ENCODE data around the gene MACF1.

Gene MACF1

DNA sequence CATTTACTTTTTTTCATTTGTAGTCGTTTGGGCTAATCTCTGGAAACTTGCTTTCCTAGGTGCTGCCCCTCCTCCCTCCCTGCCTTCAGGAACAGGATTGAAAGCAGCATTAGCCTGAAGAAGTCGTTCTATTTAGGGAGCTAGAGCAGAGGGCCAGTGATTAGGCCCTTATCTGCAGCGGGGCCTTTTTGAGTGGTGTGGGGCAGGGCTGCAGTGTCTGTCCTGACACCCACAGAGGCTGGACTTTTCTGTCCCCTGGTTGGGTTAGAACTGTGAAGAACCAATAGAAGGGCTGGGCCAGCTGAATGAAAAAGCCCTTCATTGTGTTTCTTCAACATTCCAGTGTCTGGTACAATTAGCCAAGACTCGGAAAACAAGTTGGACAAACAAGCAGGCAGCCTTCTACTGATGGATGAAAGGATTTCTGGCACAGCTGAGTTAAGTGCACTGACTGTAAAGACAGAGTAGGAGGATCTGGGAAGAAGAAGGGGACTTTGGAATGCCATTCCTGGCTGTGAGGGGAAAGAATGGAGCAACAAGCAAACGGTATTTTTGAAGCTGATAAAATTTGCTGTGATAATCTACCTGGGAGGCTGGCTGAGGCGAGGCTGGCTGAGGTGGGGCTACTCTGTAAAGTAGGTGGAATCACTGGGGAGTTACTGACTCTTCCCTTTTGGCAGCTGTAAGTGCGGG, 9.7 kb downstream of the MACF1 start:
- no peak for DNase-seq

DNA sequence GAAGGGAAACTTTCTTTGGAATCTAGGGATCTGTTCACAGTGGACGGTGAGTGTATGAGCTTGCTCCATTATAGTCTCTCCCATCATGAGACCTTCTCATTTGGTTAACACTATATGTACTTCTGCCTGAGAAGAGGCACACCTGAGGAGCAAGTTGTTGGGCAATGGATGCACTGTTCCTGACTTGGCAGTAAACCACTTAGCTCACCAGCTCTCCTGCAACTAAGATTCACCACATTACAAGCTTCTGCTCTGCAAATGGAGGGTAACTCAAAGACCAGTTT, 10.2 kb downstream of the MACF1 start:
- no peak for DNase-seq

DNA sequence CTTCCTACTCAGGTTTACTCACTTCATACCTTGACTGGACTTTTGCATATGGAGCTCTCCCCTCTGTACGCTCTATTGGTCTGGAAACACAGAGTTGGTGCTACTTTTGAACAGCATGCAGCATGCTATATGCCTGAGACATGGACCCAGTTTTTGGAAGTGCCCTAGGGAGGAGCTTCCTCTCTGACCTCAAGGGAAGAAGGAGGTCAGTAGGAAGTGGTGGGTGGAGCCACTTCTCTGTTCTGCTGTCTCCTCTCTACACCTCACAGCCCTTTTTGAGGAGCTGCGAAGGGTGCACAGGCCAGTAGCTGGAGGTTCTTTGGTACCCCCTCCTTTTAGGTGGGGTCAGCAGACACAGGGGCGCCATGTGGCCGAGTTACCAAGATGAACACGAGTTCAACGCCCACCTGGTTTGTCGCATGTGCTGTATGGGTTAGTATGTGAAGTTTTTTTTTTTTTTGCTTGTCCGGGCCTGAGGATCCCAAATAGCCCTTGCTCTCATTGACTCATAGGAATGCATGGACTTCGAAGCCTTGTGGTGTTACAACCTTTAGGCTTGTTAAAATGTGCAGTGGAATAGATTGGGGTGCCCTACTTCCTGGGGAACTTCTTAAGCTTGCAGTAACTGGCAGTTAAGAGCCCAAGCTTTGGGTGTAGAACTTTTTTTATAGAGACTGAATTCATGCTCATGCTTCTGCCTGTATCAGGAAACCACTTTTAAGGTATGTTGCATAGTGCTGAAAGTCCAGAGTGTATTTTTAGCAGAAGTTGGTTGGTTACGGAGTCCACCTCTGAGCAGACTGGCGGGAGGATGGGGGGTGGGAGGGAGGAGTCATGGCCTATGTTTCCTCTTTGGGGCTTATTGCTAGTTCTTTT, 10.7 kb downstream of the MACF1 start:
- no peak for DNase-seq

DNA sequence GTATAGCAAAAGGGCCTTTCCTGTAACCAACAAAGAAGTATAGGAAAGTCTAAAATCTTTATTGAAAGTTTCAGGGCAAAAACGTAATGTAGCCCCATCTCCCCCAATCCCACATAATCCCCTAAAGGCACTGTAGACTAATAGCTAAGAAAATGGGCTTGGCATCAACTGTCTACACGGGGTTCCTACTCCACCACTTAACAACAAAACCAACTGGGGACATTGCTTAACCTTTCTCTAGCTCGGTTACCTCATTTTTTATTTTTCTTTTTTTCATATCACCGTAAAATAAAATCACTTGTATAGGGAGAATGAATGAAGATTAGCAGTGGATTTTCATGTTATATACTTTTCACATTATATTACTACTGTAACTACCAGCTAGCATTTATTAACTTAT, 12.3 kb downstream of the MACF1 start:
- DNase-seq = no peak

DNA sequence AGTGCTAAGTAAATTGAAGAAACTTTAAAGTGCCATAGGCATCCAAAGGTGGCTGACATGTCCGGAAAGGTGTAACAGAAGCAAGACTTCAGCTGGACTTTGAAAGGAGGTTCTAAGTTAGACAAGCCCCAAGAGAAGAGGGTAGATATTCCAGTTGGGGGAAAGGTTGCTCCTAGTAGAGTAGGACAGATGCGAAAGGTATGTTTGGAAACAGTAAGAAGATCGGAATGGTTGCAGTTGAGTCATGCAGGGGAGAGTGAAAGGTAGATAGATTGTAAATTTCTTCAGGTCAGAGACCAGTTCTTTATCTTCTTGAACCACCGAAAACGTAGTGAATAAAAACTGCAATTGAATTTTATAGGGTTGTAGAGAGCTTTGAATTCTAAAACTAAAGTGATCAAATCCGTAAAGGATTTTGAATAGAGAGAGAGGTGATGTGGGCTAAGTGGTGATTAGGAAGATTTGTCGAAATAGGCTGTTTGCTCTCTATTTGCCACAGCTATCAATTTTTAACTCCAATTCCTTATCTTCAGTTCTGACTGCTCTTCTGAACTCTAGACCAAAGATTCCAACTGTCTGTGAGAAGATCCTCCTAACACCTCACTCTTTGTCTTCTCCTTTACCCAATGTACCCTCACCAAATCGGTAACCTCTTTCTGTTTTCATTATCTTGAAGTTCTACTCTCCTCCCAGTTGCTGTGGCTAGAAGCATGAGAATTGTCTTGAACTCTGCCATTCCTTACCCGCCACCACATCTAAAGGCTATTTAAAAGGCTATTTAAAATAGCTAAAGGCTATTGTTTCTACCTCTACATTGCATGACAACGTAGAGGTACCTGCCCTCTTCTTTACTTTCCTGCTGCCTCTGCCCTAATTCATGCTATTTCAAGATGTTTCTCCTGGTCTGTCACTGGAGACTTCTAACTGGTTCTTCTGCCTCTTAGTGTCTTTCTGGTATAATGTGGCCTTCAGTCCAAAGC, 16.7 kb downstream of the MACF1 start:
- DNase-seq = no peak

DNA sequence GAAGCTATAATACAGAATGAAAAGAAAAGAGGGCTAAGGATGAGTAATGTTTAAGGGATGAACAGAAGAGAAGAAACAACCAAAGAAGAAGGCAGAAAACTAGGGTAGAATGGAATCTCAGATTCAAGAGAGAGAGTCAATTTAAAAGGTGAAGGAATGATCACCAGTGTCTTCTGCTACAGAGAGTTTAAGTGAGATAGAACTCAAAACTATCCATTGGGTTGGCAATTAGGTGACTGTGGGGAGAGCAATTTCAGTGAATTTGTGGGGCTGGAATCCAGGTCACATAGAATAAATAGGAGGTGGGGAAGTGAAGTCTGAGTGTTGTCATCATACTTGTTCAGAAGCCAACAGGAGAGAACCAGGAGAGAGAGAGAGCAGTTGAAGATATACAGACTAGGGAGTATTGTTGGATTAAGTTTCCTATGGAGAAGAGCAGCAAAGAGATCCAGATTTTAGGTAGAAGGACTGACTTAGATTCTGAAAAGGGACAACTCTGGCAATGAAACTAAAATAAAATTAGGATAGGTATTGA, 19.9 kb downstream of the MACF1 start:
- DNase-seq = no peak

DNA sequence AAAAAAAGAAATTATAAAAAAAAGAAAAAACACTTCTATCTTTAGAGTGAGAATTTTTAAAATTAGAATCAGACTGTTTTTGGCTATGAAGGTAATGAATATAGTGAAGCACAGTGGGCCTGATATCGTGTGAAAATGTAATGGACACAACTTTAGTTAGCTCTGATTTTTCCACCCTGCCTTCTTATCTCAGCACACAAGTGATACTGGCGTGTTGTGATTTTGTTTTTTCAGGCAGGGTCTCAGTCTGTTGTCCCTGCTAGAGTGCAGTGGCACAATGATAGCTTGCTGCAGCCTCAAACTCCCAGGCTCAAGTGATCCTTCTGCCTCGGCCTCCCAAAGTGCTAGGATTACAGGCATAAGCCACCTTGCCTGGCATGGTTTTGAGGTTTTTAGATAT, 22.3 kb downstream of the MACF1 start:
- DNase-seq = no peak

DNA sequence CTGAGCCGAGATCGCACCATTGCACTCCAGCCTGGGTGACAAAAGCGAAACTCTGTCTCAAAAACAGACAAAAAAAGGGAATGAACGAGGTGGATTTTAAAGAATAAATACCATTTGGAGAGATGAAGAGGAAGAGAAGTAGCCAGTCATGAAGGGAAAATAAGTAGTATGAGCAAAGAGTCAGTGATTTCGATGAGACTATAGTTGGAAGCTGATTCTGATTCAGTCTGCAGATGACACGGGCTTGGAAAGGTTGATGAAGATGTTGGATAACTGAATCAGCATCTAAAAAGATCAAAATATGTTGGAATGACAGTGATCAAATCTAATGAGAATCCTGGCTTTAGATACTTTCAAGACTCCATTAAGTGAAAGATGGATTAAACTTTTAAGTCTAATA, 23.8 kb downstream of the MACF1 start:
- no peak for DNase-seq

DNA sequence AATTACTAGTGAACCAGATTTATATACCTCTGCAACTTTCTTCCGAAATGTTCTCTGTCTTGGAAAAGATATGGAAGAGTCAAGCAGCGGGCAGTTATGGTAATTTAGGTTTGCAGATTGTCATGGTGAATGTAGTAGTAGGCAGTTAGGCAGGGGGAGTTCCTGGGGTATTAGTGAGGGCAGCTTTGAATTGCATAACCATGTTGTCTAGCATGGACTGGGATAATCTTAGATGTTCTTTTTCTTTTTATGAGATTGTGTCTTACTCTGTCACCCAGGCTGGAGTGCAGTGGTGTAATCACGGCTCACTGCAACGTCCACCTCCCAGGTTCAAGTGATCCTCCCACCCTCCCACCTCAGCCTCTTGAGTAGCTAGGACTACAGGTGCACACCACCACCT, 25.0 kb downstream of the MACF1 start:
- DNase-seq = no peak

DNA sequence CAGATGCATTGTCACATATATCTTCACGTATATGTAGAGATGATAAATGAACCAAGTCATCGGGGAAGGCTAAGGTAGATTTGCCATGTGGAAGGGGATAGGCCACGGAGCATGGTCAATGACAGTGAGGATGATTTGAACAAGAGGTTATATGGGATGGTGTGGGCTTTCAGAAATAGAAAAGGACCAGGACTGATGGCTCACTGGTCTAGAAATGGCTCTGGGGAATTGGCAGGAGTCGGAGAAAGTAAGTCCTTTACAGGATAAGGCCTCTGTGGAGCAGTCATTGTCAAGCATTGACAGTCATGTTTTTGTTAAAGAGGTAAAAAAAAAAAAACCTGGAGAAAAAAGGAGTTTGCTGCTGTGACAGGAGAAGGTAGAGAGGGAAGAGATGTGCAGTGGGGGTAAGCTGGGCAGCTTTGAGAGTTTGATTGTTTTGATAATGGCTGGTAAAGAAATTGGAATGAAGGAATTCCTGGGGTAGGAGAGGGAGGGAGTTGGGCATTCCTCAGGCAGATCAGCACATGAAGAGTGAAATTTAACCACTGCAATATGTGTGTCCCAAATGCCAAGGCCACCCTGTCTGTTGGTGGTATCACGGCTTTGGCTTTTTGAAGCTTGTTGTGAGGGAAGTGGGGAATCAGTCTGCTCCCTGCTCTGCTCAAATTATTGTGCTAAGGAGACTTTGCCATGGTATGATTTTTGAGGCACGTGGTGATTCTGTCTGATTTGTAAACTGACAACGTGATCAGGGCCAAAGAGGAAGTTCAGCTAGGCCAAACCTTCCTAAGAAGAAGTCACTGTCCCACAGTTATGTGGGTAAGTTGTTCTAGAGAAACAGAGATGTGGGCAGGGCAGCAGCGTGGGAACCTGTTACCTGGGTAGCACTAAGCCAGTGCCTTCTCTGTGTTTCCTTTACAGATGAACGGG, 26.0 kb downstream of the MACF1 start:
- DNase-seq = no peak

DNA sequence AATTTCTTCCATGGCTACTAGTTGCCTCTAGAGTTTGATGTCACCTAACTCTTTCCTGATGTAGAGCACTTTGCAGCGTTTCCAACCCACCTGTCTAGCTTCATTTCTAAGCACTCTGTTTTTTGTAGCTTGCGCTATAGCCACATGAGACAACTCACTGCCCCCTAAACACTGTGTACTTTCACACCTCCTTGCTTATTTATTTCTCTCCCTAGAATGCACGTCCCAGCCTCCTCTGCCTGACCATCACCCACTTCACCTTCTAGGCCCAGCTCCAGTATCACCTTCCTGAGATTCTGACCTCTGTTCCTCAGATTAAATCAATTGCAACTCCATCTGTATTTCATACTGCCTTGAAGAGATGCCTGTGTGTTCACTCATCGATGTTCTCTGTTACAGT, 32.5 kb downstream of the MACF1 start:
- DNase-seq = no peak

DNA sequence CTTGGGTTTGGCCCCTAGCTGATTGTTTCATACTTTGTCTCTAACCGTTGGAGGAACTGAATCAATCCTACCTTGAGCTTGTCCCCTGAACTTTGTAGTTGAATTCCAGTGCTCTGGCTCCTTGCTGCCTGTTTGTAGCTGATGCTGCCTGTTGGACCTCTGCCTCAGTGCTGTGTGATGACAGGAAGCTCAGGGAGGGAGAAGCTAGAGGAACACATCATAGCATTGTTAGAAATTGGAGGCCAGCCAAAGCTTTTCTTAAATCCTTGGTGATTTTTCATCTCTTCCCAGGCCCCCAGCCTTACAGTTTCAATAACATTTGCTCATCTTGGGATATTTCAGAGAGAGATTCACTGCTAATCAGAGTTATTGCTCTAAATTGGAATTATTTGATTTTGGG, 34.0 kb downstream of the MACF1 start:
- DNase-seq = no peak

DNA sequence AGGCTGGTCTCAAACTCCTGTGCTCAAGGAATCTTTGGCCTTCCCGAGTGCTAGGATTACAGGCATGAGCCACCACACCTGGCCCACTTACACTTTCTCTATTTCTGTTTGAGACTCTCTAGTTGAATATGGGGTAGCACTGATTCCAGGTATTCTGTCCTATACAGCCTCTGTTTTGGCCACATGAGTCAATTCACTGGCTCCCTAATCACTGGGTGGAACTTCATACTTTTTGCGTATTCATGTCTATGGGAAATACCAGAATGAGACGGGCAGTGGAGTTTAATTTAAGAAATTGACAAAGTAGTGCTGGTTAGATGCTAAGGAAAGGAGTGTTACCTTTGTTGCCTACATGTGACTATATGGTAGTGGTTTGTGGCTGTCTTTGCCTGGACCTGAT, 35.5 kb downstream of the MACF1 start:
- DNase-seq = no peak

DNA sequence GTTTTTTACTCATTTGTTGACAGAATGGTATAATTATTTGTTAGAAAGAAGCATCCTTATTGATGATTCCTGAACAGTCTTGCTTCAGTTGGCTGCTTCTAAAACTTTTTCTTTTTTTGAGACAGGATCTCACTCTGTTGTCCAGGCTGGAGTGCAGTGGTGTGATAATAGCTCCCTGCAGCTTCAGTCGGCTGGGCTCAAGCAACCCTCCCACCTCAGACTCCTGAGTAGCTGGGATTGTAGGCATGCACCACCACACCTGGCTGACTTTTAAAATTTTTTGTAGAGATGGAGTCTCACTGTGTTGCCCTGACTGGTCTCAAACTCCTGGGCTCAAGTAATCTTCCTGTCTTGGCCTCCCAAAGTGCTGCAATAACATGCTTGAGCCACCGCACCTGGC, 38.8 kb downstream of the MACF1 start:
- no peak for DNase-seq

DNA sequence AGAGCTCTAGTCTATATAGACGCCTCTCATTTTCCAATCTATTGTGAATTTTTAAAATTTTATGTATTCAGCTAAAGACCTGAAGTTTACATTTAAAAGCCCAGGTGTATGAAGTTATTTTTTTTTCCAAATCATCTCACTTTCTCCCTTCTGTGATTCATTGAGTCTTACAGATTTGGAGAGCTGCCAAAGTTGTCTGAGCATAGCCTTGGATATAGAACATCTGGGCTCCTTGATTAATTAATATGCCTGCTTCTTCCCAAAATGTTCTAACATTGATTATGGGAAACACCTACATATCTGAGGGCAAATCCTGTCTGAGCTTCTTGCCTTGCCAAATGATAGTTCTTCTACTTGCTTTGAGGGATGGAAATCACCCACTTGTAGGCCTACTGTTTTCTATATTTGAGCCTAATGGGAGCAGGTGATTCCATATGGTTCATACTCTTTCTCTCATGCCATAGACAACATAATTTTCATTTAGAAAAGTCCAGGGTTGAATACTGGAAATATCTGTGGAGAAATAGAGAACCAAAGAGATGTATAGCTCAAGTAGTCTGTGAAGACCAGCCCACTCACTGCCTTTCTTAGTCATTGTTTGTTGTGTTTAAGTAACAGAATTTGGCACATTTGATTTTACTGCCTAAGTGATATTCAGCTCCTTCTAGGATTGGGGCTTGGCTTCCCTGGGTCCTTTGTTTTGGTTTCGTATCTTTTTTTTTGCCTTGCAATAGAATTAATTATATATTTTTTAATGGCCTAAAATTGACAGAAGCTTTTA, 46.2 kb downstream of the MACF1 start:
- no peak for DNase-seq

DNA sequence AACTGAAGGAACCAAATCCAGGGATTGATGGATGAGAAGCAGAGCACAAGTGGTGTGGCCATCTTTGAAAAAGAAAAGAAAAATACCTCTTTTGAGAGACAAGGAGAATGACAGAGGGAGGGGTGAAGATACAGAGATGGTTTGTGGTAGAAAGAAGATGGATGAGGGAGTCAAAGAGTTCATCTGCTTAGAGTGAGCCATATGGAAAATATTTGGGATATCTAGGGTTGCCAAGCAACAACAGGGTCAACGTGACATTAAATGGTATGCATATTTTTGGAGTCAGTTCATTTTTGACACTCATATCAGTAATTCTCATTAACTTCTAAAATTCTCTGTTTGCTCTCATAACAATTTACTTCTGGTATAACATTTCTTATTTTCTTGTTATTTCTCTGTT, 50.7 kb downstream of the MACF1 start:
- no peak for DNase-seq

DNA sequence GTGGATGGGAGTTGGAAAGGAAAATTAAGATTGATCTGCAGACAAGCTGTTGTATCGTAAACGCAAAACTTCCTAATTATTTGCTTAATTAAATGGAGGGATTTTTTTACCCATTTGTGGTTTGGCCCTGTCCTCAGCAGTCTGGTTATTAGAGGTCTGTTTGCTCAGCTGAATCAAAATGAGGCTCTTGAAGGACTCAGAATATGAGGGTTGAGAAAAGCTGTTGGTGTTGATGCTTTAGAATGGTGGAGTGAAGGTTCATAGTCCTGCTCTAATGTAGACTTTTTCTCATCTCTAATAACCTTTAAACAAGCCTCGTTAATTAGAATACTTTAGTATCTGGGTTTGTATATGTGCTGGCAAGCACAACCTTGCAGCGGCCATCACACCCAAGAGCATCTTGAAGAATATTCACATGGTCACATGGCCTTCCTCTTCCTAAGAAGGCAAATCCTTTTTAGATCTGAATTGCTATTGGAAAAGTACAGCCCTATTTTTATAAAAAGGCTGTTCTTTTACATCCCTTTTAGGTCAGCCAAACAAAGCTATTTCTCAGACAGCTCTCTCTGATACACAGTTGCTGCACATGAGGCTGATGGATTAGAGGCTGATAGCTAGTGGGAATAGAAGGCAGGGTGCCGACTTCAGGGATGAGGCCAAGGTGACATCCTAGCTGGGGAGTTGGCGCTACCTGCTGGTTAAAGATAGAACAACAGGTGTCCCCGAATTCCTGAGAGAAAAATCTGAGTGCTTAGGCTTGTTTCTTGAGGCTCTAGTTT, 53.8 kb downstream of the MACF1 start:
- DNase-seq = no peak

DNA sequence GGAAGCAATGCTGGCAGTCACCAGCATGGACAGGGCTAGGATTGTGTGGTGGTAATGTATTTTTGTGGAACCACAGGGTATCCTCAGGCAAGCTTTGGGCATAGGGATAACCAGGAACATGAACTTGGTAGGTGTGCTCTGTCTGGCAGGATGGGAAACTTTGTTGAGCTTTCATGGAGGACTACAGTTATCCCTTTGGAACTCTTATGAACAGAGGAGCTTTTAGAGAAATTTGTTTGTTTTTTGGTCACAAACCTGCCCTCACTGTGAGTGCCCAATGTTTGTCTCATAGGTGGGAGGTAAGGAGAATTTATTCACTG, 54.4 kb downstream of the MACF1 start:
- DNase-seq = no peak

DNA sequence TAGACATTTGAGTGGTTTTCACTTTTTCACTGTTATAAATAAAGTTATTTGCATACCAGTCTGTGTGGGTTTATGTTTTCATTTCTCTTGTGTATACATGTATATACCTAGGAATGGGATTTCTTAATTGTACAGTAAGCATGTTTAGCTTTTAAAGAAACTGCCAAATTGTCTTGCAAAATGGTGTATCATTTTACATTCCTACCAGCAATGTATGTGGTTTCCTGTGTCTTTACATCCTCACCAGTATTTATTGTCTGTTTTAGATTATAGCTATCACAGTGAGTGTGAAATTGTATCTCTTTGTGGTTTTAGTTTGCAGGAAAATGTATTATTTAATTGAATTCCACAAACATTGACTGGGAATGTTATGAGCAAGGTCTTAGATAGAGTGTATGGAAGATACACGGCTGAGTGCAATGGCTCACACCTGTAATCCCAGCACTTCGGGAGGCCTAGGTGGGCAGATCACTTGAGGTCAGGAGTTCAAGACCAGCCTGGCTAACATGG, 57.3 kb downstream of the MACF1 start:
- no peak for DNase-seq

DNA sequence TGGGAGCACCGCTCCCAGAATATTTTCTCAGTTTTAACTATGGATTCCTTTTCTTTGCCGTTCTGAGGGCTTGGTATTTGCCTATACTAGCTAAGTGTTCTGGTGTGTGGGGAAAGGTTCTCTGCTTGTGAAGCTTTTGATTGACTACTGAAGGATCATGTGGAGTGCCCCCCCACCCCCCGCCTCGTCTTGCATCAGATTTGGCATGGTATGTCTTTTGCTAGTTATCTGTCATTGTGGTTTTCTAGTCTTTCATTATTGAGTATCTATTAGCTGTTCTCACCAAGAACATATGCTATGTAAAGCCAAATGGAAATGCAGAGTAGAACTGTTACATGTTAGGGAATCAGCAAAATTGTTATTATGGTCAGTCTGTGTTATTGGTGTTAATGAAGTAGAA, 58.3 kb downstream of the MACF1 start:
- no peak for DNase-seq

DNA sequence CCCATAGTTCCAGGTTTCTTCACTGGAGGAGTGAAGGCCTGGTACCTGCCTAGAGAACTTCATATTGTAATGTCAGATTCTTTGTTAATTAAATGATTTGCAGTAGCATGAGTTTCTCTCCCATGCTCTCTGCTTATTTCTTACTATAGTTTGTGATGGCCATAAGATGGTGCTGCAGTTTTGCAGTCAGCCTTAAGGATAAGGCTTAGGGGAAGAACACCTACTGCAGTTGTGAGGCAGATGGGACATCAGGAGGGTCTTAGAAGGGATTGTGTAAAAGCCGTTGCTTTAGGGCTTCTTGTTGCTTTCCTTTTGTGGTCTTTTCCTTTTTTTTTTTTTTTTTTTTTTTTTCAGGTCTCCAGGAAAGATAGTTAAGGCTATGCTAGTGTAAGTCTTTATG, 61.8 kb downstream of the MACF1 start:
- no peak for DNase-seq
